ENCODE measurements around the gene PANK2. TPM values are rescaled to one million over a fixed set of nuclear protein-coding genes. Genes with fewer than 3 reads are reported as not detected.

The PANK2 gene
- total RNA-seq, 1 experiment from 2014 or later = 77.4 TPM

DNA sequence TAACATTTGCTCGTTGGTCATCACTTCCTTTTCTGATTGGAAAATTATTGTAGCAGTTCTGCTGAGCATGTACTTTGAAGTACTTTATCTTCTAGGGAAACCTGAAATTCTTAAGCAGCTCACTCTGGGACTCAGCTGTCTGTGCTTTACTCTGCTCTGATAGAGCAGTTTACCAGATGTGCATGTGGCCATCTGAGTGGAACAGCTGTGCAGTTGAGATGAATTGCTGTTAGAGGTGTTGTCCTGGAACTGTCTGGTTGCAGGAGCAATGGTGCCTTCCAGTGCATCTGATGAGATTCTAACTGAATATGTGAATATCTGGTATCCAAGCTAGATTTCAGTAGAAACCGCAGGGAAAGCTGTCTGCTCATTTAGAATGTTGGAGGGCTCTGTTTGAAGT, 27.2 kb downstream of the PANK2 start:
- DNase-seq (ENCODE audit: low spot score) = no peak
- ChIA-PET CTCF (no interaction called here), POLR2A (ENCODE audit: low non-redundant PET) (no interaction called here)
- BruUV-seq (replicated peaks) = no TSS peak
- H3K4me3 ChIP-seq (ENCODE audit: low read depth, low read length, poor library complexity, severe bottlenecking) = no peak overlapping the region
- no peak for TF ChIP-seq CTCF (conservative IDR thresholded peaks at IDR 0.05; ENCODE audit: low read depth, low read length)
- TF ChIP-seq EZH2 (IDR thresholded peaks at IDR 0.05; ENCODE audit: borderline replicate concordance, low read depth, low read length, poor library complexity, severe bottlenecking) = no peak
- H3K27me3 ChIP-seq (replicated peaks; ENCODE audit: insufficient read depth, low read depth, low read length, poor library complexity) = no peaks in the 10 kb centered on the region
- H3K9me3 ChIP-seq (ENCODE audit: low read depth, low read length, poor library complexity, severe bottlenecking) = no peaks in the 10 kb centered on the region
- intact Hi-C loops (cut with micrococcal nuclease; ENCODE audit: unreplicated experiment) = no loop called here
- H3K36me3 ChIP-seq (ENCODE audit: insufficient read depth, low read length, poor library complexity, severe bottlenecking) = peaks cover 88% of the 10 kb centered on the region
- H3K4me1 ChIP-seq (ENCODE audit: insufficient read depth, low read length, poor library complexity, severe bottlenecking) = no peaks in the 10 kb centered on the region
- no peak overlapping the region for H3K27ac ChIP-seq (ENCODE audit: low read depth, low read length, poor library complexity, severe bottlenecking)

DNA sequence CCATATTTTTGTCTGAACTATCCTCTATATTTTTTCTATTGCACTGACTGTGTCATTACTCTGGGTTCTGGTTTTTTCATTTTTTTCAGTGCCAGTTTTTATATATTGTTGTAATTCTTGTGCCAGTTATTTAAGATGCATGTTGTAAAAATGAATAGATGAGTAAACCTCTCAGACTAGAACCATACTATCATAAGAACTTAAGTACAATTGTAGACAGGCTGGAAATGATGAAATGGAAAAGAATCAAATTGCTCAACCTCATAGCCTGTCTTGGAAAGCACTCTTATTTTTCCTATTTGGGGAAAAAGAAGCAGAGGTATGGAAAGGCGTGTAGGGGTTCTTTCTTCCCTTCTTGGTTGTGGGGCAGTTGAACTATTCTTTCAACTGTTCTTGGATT, 30.2 kb downstream of the PANK2 start:
- POLR2A ChIA-PET (ENCODE audit: low non-redundant PET) = no interaction called here
- H3K4me3 ChIP-seq (ENCODE audit: low read depth, low read length, poor library complexity, severe bottlenecking) = no peak overlapping the region
- no peaks in the 10 kb centered on the region for H3K27me3 ChIP-seq (replicated peaks; ENCODE audit: insufficient read depth, low read depth, low read length, poor library complexity)
- no peak for DNase-seq (ENCODE audit: low spot score)
- CTCF ChIA-PET = no interaction called here
- TF ChIP-seq EZH2 (IDR thresholded peaks at IDR 0.05; ENCODE audit: borderline replicate concordance, low read depth, low read length, poor library complexity, severe bottlenecking) (no peak), CTCF (conservative IDR thresholded peaks at IDR 0.05; ENCODE audit: low read depth, low read length) (no peak)
- H3K9me3 ChIP-seq (ENCODE audit: low read depth, low read length, poor library complexity, severe bottlenecking) = no peaks in the 10 kb centered on the region
- H3K4me1 ChIP-seq (ENCODE audit: insufficient read depth, low read length, poor library complexity, severe bottlenecking) = peaks cover 15% of the 10 kb centered on the region
- intact Hi-C loops (cut with micrococcal nuclease; ENCODE audit: unreplicated experiment) = no loop called here
- peaks cover 76% of the 10 kb centered on the region for H3K36me3 ChIP-seq (ENCODE audit: insufficient read depth, low read length, poor library complexity, severe bottlenecking)
- no peak overlapping the region for H3K27ac ChIP-seq (ENCODE audit: low read depth, low read length, poor library complexity, severe bottlenecking)
- no TSS peak for BruUV-seq (replicated peaks)

- Histone ChIP-seq H3K4me3 (ENCODE audit: low read depth, low read length, poor library complexity, severe bottlenecking) (no peak overlapping the region), H3K36me3 (ENCODE audit: insufficient read depth, low read length, poor library complexity, severe bottlenecking) (peaks cover 49% of the 10 kb centered on the region), H3K27me3 (replicated peaks; ENCODE audit: insufficient read depth, low read depth, low read length, poor library complexity) (no peaks in the 10 kb centered on the region), H3K9me3 (ENCODE audit: low read depth, low read length, poor library complexity, severe bottlenecking) (no peaks in the 10 kb centered on the region), H3K4me1 (ENCODE audit: insufficient read depth, low read length, poor library complexity, severe bottlenecking) (peaks cover 15% of the 10 kb centered on the region), H3K27ac (ENCODE audit: low read depth, low read length, poor library complexity, severe bottlenecking) (no peak overlapping the region)
- ChIA-PET CTCF (interaction anchor here (0.6 kb wide), 1 partner anchor 68 kb away, joined by 3 read pairs; no protein-coding TSS in a partner anchor), POLR2A (ENCODE audit: low non-redundant PET) (no interaction called here)
- no peak for TF ChIP-seq EZH2 (IDR thresholded peaks at IDR 0.05; ENCODE audit: borderline replicate concordance, low read depth, low read length, poor library complexity, severe bottlenecking)
- no peak for TF ChIP-seq CTCF (conservative IDR thresholded peaks at IDR 0.05; ENCODE audit: low read depth, low read length)
- intact Hi-C loops (cut with micrococcal nuclease; ENCODE audit: unreplicated experiment) = no loop called here
- no peak for DNase-seq (ENCODE audit: low spot score)
- no TSS peak for BruUV-seq (replicated peaks)
Measured at GRCh38 chr20:3922223-3922982, 33.2 kb downstream of the PANK2 start.

Data from A673 (cell line).